GM12801 (cell line): ENCODE results near the gene BSND.

Experiments
- TF ChIP-seq, protein P1 (sequence below): IDR thresholded peaks from one replicate; pipeline ENCODE4 v1.5.1; 2011; ENCODE audit warnings: control low read depth; ENCODE audit not compliant: insufficient read length; ENCODE audit errors: extremely low read depth

The BSND gene

GRCh38 chr1:55043011-55043410 lies 44.3 kb downstream of the BSND start:
- TF ChIP-seq, protein P1, sequence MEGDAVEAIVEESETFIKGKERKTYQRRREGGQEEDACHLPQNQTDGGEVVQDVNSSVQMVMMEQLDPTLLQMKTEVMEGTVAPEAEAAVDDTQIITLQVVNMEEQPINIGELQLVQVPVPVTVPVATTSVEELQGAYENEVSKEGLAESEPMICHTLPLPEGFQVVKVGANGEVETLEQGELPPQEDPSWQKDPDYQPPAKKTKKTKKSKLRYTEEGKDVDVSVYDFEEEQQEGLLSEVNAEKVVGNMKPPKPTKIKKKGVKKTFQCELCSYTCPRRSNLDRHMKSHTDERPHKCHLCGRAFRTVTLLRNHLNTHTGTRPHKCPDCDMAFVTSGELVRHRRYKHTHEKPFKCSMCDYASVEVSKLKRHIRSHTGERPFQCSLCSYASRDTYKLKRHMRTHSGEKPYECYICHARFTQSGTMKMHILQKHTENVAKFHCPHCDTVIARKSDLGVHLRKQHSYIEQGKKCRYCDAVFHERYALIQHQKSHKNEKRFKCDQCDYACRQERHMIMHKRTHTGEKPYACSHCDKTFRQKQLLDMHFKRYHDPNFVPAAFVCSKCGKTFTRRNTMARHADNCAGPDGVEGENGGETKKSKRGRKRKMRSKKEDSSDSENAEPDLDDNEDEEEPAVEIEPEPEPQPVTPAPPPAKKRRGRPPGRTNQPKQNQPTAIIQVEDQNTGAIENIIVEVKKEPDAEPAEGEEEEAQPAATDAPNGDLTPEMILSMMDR: no peak

DNA sequence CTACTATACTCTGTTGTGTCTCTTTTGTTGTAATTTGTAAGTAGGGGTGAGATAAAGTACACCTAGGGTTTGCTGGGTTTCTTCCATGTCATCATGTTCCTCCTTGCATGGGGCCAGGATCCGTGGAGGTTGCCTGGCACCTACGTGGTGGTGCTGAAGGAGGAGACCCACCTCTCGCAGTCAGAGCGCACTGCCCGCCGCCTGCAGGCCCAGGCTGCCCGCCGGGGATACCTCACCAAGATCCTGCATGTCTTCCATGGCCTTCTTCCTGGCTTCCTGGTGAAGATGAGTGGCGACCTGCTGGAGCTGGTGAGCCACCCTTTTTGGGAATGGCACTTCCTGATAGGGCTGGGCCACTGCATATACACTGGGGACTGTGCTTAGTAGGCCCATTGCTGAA lies 45.0 kb downstream of the BSND start:
- TF ChIP-seq, protein P1: no peak

DNA sequence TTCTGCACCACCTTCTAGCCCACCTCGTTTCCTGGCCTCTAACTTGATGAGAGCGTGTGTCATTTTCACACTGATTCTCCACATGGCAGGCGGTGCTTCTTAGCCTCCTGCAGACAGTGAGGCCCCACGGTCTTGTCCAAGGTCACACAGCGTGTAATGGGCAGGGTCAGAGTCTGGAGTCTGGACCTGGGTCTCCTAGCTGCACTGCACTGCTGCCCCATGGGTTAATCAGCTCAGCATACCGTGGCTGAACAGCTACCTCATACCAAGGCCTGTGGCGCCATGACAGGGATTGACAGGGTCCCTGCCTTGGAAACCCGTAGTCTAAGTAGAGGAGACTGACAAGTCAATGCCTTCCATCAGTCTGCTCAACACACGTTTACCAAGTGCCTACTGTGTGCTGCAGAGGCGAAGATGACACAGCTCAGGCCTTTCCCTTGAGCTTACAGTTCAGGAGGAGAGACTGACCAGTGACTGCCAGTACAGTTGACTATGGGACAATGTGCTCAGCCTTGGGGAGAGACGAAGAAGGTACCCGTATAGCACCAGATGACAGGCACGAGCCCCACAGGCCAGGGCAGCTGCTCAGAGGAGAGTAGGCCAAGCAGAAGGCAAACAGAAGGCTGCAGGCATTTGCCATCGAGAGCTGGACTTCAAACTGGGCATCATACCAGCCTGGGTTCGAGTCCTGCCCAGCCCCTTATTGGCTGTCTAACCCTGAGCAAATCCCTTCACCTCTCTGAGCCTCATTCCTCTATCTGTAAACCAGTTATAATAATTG lies 46.1 kb downstream of the BSND start:
- TF ChIP-seq, protein P1: no peak

GRCh38 chr1:55045430-55045829 lies 46.7 kb downstream of the BSND start:
- TF ChIP-seq, protein P1: no peak

DNA sequence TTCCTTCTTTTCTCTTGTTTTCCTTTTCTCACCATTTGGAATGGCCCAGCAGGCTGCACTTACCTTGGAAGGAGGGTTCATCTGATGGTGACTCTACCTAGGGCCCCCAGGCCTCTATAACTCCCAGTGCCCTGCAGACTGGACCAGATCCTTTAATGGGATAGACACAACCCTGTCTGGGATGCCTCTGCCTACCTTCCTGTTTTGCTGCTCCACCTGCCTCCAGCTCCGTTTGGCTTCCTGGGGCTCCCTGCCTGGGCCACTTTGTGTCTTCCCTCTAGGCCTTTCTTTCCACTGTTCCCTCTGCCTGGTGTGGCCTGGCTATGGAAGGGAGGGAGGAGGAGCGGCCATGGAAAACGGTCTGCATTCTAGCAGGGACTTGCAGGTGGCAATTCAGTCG lies 48.1 kb downstream of the BSND start:
- TF ChIP-seq, protein P1: no peak

- TF ChIP-seq, protein P1: no peak
These were observed 48.9 kb downstream of the BSND start for GRCh38 chr1:55047611-55048010.

DNA sequence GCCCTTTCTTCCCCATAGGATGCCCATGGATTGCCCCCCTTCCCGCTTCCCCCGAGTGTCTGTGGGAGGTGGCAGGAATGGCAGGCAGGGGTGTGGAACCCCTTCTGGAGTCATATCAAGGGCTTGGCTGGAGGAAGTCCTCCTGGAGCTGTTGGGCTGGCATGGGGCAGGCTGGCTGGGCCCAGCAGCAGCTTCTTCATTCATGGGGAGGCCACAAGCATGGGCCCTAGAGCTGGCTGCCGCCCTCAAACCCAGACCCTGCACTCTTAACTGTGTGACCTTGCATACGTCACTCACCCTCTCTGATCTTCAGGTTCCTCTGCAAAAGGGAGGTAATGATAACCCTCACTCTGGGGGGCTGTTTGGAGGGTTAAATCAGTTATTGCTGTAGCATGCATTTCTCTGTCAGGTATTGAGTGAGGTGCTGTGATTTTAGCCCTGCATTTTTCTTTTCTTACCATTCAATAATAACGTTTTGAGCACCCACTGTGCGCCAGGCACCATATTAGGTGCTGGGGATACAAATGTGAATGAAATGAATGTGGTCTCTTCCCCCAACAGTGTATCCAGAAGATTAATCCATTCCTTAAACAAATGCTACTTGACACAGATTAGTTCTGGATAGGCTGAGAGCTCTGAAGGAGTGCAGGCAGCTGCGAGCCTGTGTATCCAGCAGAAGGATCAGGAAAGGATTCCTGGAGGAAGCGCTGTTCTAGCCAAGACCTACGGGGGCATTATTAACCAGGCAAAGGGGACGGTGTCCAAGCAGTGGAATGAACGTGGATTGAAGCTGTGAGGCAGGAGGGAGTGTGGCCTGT lies 49.9 kb downstream of the BSND start:
- TF ChIP-seq, protein P1: no peak
